Ishikawa (cell line): ENCODE measurements around the gene OBSCN.

ENCODE experiments used
- CEBPB ChIP-seq: IDR thresholded peaks from 2 replicates; pipeline ENCODE4 v1.6.1; 2012
- CREB1 ChIP-seq: IDR thresholded peaks from 2 replicates; pipeline ENCODE4 v1.6.1; 2012; ENCODE audit warnings: low read depth
- EP300 ChIP-seq: IDR thresholded peaks from 2 replicates; pipeline ENCODE4 v1.6.1; 2012; ENCODE audit warnings: borderline replicate concordance
- FOXM1 ChIP-seq: IDR thresholded peaks from 2 replicates; pipeline ENCODE4 v1.6.1; 2012; ENCODE audit warnings: low read depth, borderline replicate concordance
- NFIC ChIP-seq: IDR thresholded peaks from 2 replicates; pipeline ENCODE4 v1.6.1; 2012
- RAD21 ChIP-seq: IDR thresholded peaks from 2 replicates; pipeline ENCODE4 v1.6.1; 2012; ENCODE audit warnings: low read depth
- TAF1 ChIP-seq: IDR thresholded peaks from 2 replicates; pipeline ENCODE4 v1.6.1; 2012; ENCODE audit warnings: low read depth, mild to moderate bottlenecking
- TCF12 ChIP-seq: IDR thresholded peaks from 2 replicates; pipeline ENCODE4 v1.6.1; 2012; ENCODE audit warnings: low read depth
- TEAD4 ChIP-seq: IDR thresholded peaks from 2 replicates; pipeline ENCODE4 v1.6.1; 2012
- YY1 ChIP-seq: IDR thresholded peaks from 2 replicates; pipeline ENCODE4 v1.6.1; 2012; ENCODE audit warnings: low read depth
- ZBTB7A ChIP-seq: IDR thresholded peaks from 2 replicates; pipeline ENCODE4 v1.6.1; 2012; ENCODE audit warnings: low read depth
- TF ChIP-seq, protein P1 (sequence below): IDR thresholded peaks from 2 replicates; pipeline ENCODE4 v1.6.1; 2012
- TF ChIP-seq, protein P2 (sequence below): IDR thresholded peaks from 2 replicates; pipeline ENCODE4 v1.6.1; 2012
- TF ChIP-seq, protein P3 (sequence below): IDR thresholded peaks from 2 replicates; pipeline ENCODE4 v1.6.1; 2012; ENCODE audit warnings: low read depth, mild to moderate bottlenecking

OBSCN gene

DNA sequence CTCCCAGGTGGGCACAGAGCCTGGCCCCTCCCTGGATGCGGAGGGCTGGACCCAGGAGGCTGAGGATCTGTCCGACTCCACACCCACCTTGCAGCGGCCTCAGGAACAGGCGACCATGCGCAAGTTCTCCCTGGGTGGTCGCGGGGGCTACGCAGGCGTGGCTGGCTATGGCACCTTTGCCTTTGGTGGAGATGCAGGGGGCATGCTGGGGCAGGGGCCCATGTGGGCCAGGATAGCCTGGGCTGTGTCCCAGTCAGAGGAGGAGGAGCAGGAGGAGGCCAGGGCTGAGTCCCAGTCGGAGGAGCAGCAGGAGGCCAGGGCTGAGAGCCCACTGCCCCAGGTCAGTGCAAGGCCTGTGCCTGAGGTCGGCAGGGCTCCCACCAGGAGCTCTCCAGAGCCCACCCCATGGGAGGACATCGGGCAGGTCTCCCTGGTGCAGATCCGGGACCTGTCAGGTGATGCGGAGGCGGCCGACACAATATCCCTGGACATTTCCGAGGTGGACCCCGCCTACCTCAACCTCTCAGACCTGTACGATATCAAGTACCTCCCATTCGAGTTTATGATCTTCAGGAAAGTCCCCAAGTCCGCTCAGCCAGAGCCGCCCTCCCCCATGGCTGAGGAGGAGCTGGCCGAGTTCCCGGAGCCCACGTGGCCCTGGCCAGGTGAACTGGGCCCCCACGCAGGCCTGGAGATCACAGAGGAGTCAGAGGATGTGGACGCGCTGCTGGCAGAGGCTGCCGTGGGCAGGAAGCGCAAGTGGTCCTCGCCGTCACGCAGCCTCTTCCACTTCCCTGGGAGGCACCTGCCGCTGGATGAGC is 164.5 kb downstream of the OBSCN start:
- no peak for TF ChIP-seq FOXM1
- no peak for TF ChIP-seq EP300
- no peak for TF ChIP-seq RAD21
- TF ChIP-seq NFIC = 0 out of 2 replicates have a peak, but pooled peaks have one; percentile 11
- TF ChIP-seq, protein P1, sequence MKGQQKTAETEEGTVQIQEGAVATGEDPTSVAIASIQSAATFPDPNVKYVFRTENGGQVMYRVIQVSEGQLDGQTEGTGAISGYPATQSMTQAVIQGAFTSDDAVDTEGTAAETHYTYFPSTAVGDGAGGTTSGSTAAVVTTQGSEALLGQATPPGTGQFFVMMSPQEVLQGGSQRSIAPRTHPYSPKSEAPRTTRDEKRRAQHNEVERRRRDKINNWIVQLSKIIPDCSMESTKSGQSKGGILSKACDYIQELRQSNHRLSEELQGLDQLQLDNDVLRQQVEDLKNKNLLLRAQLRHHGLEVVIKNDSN = peak; percentile 74
- TF ChIP-seq, protein P2, sequence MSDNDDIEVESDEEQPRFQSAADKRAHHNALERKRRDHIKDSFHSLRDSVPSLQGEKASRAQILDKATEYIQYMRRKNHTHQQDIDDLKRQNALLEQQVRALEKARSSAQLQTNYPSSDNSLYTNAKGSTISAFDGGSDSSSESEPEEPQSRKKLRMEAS = peak; percentile 60
- TF ChIP-seq CREB1 = no peak
- TF ChIP-seq YY1 = no peak
- TF ChIP-seq, protein P3, sequence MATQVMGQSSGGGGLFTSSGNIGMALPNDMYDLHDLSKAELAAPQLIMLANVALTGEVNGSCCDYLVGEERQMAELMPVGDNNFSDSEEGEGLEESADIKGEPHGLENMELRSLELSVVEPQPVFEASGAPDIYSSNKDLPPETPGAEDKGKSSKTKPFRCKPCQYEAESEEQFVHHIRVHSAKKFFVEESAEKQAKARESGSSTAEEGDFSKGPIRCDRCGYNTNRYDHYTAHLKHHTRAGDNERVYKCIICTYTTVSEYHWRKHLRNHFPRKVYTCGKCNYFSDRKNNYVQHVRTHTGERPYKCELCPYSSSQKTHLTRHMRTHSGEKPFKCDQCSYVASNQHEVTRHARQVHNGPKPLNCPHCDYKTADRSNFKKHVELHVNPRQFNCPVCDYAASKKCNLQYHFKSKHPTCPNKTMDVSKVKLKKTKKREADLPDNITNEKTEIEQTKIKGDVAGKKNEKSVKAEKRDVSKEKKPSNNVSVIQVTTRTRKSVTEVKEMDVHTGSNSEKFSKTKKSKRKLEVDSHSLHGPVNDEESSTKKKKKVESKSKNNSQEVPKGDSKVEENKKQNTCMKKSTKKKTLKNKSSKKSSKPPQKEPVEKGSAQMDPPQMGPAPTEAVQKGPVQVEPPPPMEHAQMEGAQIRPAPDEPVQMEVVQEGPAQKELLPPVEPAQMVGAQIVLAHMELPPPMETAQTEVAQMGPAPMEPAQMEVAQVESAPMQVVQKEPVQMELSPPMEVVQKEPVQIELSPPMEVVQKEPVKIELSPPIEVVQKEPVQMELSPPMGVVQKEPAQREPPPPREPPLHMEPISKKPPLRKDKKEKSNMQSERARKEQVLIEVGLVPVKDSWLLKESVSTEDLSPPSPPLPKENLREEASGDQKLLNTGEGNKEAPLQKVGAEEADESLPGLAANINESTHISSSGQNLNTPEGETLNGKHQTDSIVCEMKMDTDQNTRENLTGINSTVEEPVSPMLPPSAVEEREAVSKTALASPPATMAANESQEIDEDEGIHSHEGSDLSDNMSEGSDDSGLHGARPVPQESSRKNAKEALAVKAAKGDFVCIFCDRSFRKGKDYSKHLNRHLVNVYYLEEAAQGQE = no peak

DNA sequence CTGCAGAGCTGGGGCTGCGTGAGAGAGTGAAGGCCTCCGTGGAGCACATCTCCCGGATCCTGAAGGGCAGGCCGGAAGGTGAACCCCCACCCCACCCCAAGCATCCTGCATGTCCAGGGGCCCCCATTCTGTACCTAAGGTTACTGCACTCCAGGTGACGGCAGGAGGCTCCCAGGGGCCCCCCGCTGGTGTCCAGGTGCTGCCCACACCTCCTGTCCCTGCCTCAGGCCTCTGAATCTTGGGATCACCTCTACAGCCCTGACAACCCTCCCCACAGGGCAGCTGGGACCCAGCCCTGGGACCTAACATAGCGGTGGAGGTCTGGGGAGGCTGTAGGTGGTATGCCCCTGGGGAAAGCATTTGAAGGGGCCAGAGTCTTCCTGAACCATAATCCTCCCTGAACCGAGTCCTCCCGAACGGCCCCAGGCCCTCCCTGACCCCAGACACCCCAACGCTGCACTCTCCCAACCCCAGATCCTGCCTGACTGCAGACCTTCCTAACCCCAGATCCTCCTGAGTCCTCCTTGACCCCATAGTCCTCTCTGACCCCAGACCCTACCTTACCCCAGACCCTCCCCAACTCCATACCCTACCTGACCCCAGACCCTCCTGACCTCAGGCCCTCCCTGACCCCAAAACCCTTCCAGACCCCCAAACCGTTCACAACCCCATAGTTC is 165.3 kb downstream of the OBSCN start:
- TF ChIP-seq TEAD4 = no peak
- no peak for TF ChIP-seq TCF12
- TF ChIP-seq FOXM1 = no peak
- no peak for TF ChIP-seq CREB1
- TF ChIP-seq TAF1 = no peak
- TF ChIP-seq, protein P1 = no peak
- TF ChIP-seq NFIC = no peak
- no peak for TF ChIP-seq EP300
- TF ChIP-seq ZBTB7A = no peak

DNA sequence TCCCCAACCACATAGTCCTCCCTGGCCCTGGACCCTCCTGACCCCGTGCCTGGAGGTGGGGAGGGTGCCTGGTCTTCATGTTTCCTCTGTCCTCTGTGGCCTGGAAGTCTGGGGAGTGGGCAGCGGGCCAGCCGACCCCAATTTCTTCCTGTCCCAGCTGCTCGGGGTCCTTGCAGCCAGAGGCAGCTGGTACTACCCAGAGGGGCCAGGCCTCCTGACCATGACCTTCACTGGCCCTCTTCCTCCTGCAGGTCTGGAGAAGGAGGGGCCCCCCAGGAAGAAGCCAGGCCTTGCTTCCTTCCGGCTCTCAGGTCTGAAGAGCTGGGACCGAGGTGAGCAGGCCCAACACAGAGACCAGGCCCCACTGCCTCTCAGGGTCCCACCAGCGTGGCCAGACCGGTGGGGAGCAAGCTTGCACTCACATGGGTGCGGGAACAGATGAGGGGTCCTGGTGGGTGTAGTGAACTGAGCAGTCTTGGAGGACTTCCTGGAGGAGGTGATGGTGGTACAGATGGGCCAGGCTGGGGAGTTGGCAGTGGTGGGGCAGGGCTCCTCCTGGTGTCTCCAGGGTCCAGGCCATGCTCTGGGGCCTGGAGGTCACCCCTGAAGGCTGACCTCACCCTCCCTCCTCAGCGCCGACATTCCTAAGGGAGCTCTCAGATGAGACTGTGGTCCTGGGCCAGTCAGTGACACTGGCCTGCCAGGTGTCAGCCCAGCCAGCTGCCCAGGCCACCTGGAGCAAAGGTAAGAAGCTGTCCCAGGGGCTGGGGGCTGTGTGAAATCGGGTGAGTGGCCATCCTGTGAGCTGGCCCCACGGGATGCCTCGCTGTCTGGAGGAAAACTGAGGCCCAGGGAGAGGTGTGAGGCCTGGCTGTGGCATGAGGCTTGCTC is 166.1 kb downstream of the OBSCN start:
- TF ChIP-seq CEBPB (no peak), TEAD4 (no peak), EP300 (no peak)
- TF ChIP-seq, protein P3 = no peak

DNA sequence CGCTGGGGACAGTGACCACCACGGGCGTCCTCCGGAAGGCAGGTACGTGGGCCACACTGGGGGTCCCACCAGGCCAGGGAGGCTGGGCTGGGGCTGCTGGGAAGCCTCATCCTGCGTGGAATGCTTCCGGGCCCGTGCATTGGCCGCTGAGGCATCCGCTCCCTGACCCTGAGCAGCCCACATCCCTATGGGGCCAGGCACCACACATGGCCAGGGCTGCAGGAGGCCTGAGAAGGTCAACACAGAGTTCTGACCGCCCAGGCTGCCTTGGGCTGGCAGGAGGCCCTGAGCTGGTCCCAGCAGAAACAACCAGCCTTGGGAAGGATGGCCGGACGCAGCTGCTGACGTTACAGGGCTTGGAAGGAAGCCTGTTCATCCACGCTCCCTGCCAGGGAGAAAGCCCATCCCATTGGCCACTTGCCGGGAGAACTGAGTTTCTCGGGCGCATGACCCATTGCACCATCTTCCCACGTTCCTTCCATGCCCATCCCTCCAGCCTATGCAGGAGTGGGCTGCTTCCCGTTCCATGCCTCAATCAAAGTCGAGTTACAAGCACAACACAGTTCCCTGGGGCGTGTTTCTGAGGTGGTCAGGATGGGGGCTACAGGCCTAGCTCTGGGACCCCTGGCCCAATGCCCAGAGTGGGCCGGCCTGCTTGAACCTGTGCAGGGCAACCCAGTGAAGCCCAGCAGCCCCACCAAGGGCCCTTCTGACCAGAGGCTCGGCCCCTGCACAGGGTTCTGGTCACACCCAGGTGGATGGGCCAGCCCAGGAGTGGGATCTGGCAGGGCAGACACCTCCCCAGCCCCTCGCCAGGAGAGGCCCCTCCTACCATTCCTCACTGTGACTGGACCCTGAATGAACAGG is 167.1 kb downstream of the OBSCN start:
- TF ChIP-seq EP300 (no peak), CREB1 (no peak), YY1 (no peak), TEAD4 (no peak), FOXM1 (no peak), RAD21 (no peak), ZBTB7A (no peak), TCF12 (no peak)
- TF ChIP-seq, protein P2 = no peak
- TF ChIP-seq, protein P3 = no peak
- TF ChIP-seq, protein P1 = no peak
